ENCODE data around the gene CXCL8. TPM values are rescaled to one million over a fixed set of nuclear protein-coding genes. Genes with fewer than 3 reads are reported as not detected.

CXCL8 gene
- polyA plus RNA-seq, 1 donor from 2014 or later: not detected

GRCh38 chr4:73705721-73706120, 34.6 kb upstream of the CXCL8 start:
- H3K9ac ChIP-seq (ENCODE audit: low read length): no peak overlapping the region
- H3F3A ChIP-seq (ENCODE audit: insufficient read depth, low read length, poor library complexity, severe bottlenecking): no peaks in the 10 kb centered on the region
- TF ChIP-seq SMC3 (conservative IDR thresholded peaks at IDR 0.05; ENCODE audit: poor library complexity) (no peak), REST (IDR thresholded peaks at IDR 0.05; ENCODE audit: borderline replicate concordance) (no peak), POLR2AphosphoS5 (IDR thresholded peaks at IDR 0.05) (no peak), CTCF (IDR thresholded peaks at IDR 0.05; ENCODE audit: poor library complexity, severe bottlenecking) (no peak)
- H3K9me3 ChIP-seq (ENCODE audit: low read length): no peaks in the 10 kb centered on the region
- H3K27ac ChIP-seq (ENCODE audit: low read length): no peak overlapping the region
- no peaks in the 10 kb centered on the region for H3K36me3 ChIP-seq (ENCODE audit: insufficient read depth, low read length)
- H3K4me3 ChIP-seq (ENCODE audit: low read length): no peak overlapping the region
- H4K20me1 ChIP-seq (ENCODE audit: insufficient read depth): no peaks in the 10 kb centered on the region
- H3K4me2 ChIP-seq (ENCODE audit: low read length): no peak overlapping the region
- no peaks in the 10 kb centered on the region for H3K9me2 ChIP-seq (ENCODE audit: insufficient read depth, low read length)
- H3K79me2 ChIP-seq (replicated peaks; ENCODE audit: insufficient read depth, low read length): no peaks in the 10 kb centered on the region
- H2AFZ ChIP-seq (ENCODE audit: low read depth, low read length): no peak overlapping the region
- no peaks in the 10 kb centered on the region for H3K27me3 ChIP-seq (ENCODE audit: insufficient read depth, low read depth, low read length)

- no peak overlapping the region for H3K4me3 ChIP-seq (ENCODE audit: low read length)
- no peaks in the 10 kb centered on the region for H3K9me2 ChIP-seq (ENCODE audit: insufficient read depth, low read length)
- no peak overlapping the region for H3K4me2 ChIP-seq (ENCODE audit: low read length)
- H2AFZ ChIP-seq (ENCODE audit: low read depth, low read length): no peak overlapping the region
- no peaks in the 10 kb centered on the region for H3K27me3 ChIP-seq (ENCODE audit: insufficient read depth, low read depth, low read length)
- H4K20me1 ChIP-seq (ENCODE audit: insufficient read depth): no peaks in the 10 kb centered on the region
- no peaks in the 10 kb centered on the region for H3K36me3 ChIP-seq (ENCODE audit: insufficient read depth, low read length)
- no peak for TF ChIP-seq RAD21 (conservative IDR thresholded peaks at IDR 0.05)
- TF ChIP-seq REST (IDR thresholded peaks at IDR 0.05; ENCODE audit: borderline replicate concordance): no peak
- TF ChIP-seq SMC3 (conservative IDR thresholded peaks at IDR 0.05; ENCODE audit: poor library complexity): no peak
- TF ChIP-seq POLR2AphosphoS5 (IDR thresholded peaks at IDR 0.05): no peak
- no peak for TF ChIP-seq MXI1 (conservative IDR thresholded peaks at IDR 0.05; ENCODE audit: poor library complexity, severe bottlenecking)
- no peak for TF ChIP-seq CTCF (IDR thresholded peaks at IDR 0.05; ENCODE audit: poor library complexity, severe bottlenecking)
- TF ChIP-seq TAF1 (IDR thresholded peaks at IDR 0.05; ENCODE audit: low read depth): no peak
- no peak for TF ChIP-seq EZH2 (IDR thresholded peaks at IDR 0.05; ENCODE audit: borderline replicate concordance, insufficient read depth, low read length, poor library complexity, severe bottlenecking)
- TF ChIP-seq EP300 (conservative IDR thresholded peaks at IDR 0.05; ENCODE audit: poor library complexity, severe bottlenecking): no peak
- H3K79me2 ChIP-seq (replicated peaks; ENCODE audit: insufficient read depth, low read length): no peaks in the 10 kb centered on the region
- no peak overlapping the region for H3K9ac ChIP-seq (ENCODE audit: low read length)
- no peak overlapping the region for H3K27ac ChIP-seq (ENCODE audit: low read length)
- no peaks in the 10 kb centered on the region for H3F3A ChIP-seq (ENCODE audit: insufficient read depth, low read length, poor library complexity, severe bottlenecking)
- H3K9me3 ChIP-seq (ENCODE audit: low read length): no peaks in the 10 kb centered on the region
Observed at GRCh38 chr4:73706811-73707210, 33.6 kb upstream of the CXCL8 start.

Measured in neural cell (in vitro differentiated cells).